Liver (tissue), 9 donors: ENCODE measurements around the gene TNFAIP3. TPM values are rescaled to one million over a fixed set of nuclear protein-coding genes. Genes with fewer than 3 reads are reported as not detected.

Experiments
- DNase-seq: peaks from one replicate; pipeline ENCODE4 v3.0.0-alpha.2; 2017; ENCODE audit warnings: low spot score
- H3K27ac ChIP-seq, 2 donors: one replicate each; pipeline ENCODE4 v1.7.0; 2013; ENCODE audit warnings: inconsistent platforms in 2 of 2, low read length in 2 of 2, control low read depth in 1 of 2, low read depth in 1 of 2, mild to moderate bottlenecking in 1 of 2
- H3K27me3 ChIP-seq, 4 donors: one replicate each; pipeline versions ENCODE4 v1.6.1 to v1.7.0; 2013; ENCODE audit warnings: low read length in 3 of 4, inconsistent platforms in 1 of 4, mild to moderate bottlenecking in 1 of 4, moderate library complexity in 1 of 4; ENCODE audit not compliant: control insufficient read depth in 4 of 4, insufficient read depth in 4 of 4
- H3K36me3 ChIP-seq, 4 donors: one replicate each; pipeline versions ENCODE4 v1.6.1 to v1.7.0; 2013; ENCODE audit warnings: low read length in 3 of 4, mild to moderate bottlenecking in 3 of 4, low read depth in 1 of 4, moderate library complexity in 1 of 4; ENCODE audit not compliant: control insufficient read depth in 4 of 4, insufficient read depth in 3 of 4
- H3K4me1 ChIP-seq, 4 donors: one replicate each; pipeline versions ENCODE4 v1.6.1 to v1.7.0; 2013; ENCODE audit warnings: low read length in 3 of 4, mild to moderate bottlenecking in 3 of 4, moderate library complexity in 1 of 4; ENCODE audit not compliant: control insufficient read depth in 4 of 4, insufficient read depth in 4 of 4
- H3K4me3 ChIP-seq, 3 donors: one replicate each; pipeline versions ENCODE4 v1.6.1 to v1.7.0; 2013; ENCODE audit warnings: low read length in 3 of 3, control low read depth in 1 of 3, low read depth in 1 of 3, mild to moderate bottlenecking in 1 of 3
- H3K9ac ChIP-seq, 2 donors: one replicate each; pipeline ENCODE4 v1.7.0; 2013; ENCODE audit warnings: low read length in 2 of 2, mild to moderate bottlenecking in 2 of 2, moderate library complexity in 2 of 2, control low read depth in 1 of 2, low read depth in 1 of 2
- H3K9me3 ChIP-seq, 4 donors: one replicate each; pipeline versions ENCODE4 v1.6.1 to v1.7.0; 2013; ENCODE audit warnings: low read length in 3 of 4; ENCODE audit not compliant: control insufficient read depth in 4 of 4
- EGR1 ChIP-seq, 2 donors: IDR thresholded peaks; 2 replicates each; pipeline ENCODE4 v1.6.1; 2016 to 2018; ENCODE audit warnings: antibody characterized with exemption in 2 of 2, low read depth in 2 of 2
- FOXA1 ChIP-seq: IDR thresholded peaks from 2 replicates; pipeline ENCODE4 v1.6.1; 2016; ENCODE audit warnings: antibody characterized with exemption
- FOXA2 ChIP-seq: IDR thresholded peaks from 2 replicates; pipeline ENCODE4 v1.6.1; 2016; ENCODE audit warnings: antibody characterized with exemption
- HNF4A ChIP-seq, 2 donors: conservative IDR thresholded peaks; 2 replicates each; pipeline ENCODE4 v1.6.1; 2016; ENCODE audit warnings: antibody characterized with exemption in 2 of 2, mild to moderate bottlenecking in 2 of 2
- HNF4G ChIP-seq: IDR thresholded peaks from 2 replicates; pipeline ENCODE4 v1.6.1; 2016; ENCODE audit warnings: antibody characterized with exemption
- JUND ChIP-seq, 2 donors: IDR thresholded peaks; 2 replicates each; pipeline ENCODE4 v1.6.1; 2016; ENCODE audit warnings: antibody characterized with exemption in 2 of 2
- SP1 ChIP-seq: IDR thresholded peaks from 2 replicates; pipeline ENCODE4 v1.6.1; 2018; ENCODE audit warnings: antibody characterized with exemption, mild to moderate bottlenecking
- TAF1 ChIP-seq: conservative IDR thresholded peaks from 2 replicates; pipeline ENCODE4 v1.6.1; 2016; ENCODE audit warnings: antibody characterized with exemption, mild to moderate bottlenecking
- YY1 ChIP-seq: IDR thresholded peaks from 2 replicates; pipeline ENCODE4 v1.6.1; 2016; ENCODE audit warnings: antibody characterized with exemption, mild to moderate bottlenecking
- WGBS: extraction: QIAGEN DNeasy Blood & Tissue Kit; methylation state at CpG from one replicate; pipeline ENCODE4 v1.1.7; 2013; 5-methylcytosine and 5-hydroxymethylcytosine counted together
- polyA plus RNA-seq, 2 donors: library from polyadenylated mRNA; stranded (reverse) in 1 of 2; unstranded in 1 of 2; fragments of 200-250 nt in 1 of 2; fragments of >200 nt in 1 of 2; fragmentation: Nextera tagmentation in 1 of 2; extraction: Ambion mirVana in 1 of 2; gene quantifications; one replicate each; pipeline versions ENCODE4 v1.2.1 to v1.2.3, GENCODE V29; 2013 to 2015
- total RNA-seq, 2 donors: library from RNA; depleted of rRNA; stranded (reverse); fragments of >200 nt; gene quantifications; one replicate each; pipeline ENCODE4 v1.2.3, GENCODE V29; 2014
- TF ChIP-seq, protein P1 (sequence below): IDR thresholded peaks from 2 replicates; pipeline ENCODE4 v1.6.1; 2016; ENCODE audit warnings: antibody characterized with exemption, mild to moderate bottlenecking
- TF ChIP-seq, protein P2 (sequence below): IDR thresholded peaks from 2 replicates; pipeline ENCODE4 v1.6.1; 2016; ENCODE audit warnings: antibody characterized with exemption
- TF ChIP-seq, protein P3 (sequence below): IDR thresholded peaks from 2 replicates; pipeline ENCODE4 v1.6.1; 2016; ENCODE audit warnings: antibody characterized with exemption
- donor health status: healthy.
- donor health status: healthy.
- donor health status: healthy.
- donor health status: healthy.
- donor health status: healthy.

The TNFAIP3 gene
- total and polyA plus RNA-seq, 4 donors, result 4.5 to 8.0 (median 6.7) TPM

DNA sequence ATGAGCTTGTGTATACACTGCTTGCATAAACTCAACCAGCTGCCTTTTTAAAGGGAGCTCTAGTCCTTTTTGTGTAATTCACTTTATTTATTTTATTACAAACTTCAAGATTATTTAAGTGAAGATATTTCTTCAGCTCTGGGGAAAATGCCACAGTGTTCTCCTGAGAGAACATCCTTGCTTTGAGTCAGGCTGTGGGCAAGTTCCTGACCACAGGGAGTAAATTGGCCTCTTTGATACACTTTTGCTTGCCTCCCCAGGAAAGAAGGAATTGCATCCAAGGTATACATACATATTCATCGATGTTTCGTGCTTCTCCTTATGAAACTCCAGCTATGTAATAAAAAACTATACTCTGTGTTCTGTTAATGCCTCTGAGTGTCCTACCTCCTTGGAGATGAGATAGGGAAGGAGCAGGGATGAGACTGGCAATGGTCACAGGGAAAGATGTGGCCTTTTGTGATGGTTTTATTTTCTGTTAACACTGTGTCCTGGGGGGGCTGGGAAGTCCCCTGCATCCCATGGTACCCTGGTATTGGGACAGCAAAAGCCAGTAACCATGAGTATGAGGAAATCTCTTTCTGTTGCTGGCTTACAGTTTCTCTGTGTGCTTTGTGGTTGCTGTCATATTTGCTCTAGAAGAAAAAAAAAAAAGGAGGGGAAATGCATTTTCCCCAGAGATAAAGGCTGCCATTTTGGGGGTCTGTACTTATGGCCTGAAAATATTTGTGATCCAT lies 15.3 kb downstream of the TNFAIP3 start:
- 91% methylated on average over 2 of the region's 2 CpGs for WGBS
- DNase-seq, result no peak
- TF ChIP-seq SP1, result no peak
- TF ChIP-seq FOXA2, result no peak
- TF ChIP-seq, protein P1, sequence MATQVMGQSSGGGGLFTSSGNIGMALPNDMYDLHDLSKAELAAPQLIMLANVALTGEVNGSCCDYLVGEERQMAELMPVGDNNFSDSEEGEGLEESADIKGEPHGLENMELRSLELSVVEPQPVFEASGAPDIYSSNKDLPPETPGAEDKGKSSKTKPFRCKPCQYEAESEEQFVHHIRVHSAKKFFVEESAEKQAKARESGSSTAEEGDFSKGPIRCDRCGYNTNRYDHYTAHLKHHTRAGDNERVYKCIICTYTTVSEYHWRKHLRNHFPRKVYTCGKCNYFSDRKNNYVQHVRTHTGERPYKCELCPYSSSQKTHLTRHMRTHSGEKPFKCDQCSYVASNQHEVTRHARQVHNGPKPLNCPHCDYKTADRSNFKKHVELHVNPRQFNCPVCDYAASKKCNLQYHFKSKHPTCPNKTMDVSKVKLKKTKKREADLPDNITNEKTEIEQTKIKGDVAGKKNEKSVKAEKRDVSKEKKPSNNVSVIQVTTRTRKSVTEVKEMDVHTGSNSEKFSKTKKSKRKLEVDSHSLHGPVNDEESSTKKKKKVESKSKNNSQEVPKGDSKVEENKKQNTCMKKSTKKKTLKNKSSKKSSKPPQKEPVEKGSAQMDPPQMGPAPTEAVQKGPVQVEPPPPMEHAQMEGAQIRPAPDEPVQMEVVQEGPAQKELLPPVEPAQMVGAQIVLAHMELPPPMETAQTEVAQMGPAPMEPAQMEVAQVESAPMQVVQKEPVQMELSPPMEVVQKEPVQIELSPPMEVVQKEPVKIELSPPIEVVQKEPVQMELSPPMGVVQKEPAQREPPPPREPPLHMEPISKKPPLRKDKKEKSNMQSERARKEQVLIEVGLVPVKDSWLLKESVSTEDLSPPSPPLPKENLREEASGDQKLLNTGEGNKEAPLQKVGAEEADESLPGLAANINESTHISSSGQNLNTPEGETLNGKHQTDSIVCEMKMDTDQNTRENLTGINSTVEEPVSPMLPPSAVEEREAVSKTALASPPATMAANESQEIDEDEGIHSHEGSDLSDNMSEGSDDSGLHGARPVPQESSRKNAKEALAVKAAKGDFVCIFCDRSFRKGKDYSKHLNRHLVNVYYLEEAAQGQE, result no peak
- TF ChIP-seq EGR1 (IDR thresholded peaks at IDR 0.05; ENCODE audit: low read depth in 2 of 2), result no peak
- no peak for TF ChIP-seq JUND (IDR thresholded peaks at IDR 0.05)
- TF ChIP-seq, protein P2, sequence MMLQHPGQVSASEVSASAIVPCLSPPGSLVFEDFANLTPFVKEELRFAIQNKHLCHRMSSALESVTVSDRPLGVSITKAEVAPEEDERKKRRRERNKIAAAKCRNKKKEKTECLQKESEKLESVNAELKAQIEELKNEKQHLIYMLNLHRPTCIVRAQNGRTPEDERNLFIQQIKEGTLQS, result no peak
- TF ChIP-seq FOXA1, result no peak
- no peak for TF ChIP-seq HNF4A (conservative IDR thresholded peaks at IDR 0.05)
- TF ChIP-seq TAF1, result no peak
- TF ChIP-seq HNF4G, result no peak
- H3K9ac ChIP-seq, result no peak overlapping the region
- H3K9me3 ChIP-seq, result no peaks in the 10 kb centered on the region
- no peak overlapping the region for H3K4me3 ChIP-seq
- H3K4me1 ChIP-seq, result no peaks in the 10 kb centered on the region
- H3K36me3 ChIP-seq, result peaks cover 19 to 57% (median 47%) of the 10 kb centered on the region in 4 donors
- H3K27ac ChIP-seq, result no peak overlapping the region
- H3K27me3 ChIP-seq, result no peaks in the 10 kb centered on the region

DNA sequence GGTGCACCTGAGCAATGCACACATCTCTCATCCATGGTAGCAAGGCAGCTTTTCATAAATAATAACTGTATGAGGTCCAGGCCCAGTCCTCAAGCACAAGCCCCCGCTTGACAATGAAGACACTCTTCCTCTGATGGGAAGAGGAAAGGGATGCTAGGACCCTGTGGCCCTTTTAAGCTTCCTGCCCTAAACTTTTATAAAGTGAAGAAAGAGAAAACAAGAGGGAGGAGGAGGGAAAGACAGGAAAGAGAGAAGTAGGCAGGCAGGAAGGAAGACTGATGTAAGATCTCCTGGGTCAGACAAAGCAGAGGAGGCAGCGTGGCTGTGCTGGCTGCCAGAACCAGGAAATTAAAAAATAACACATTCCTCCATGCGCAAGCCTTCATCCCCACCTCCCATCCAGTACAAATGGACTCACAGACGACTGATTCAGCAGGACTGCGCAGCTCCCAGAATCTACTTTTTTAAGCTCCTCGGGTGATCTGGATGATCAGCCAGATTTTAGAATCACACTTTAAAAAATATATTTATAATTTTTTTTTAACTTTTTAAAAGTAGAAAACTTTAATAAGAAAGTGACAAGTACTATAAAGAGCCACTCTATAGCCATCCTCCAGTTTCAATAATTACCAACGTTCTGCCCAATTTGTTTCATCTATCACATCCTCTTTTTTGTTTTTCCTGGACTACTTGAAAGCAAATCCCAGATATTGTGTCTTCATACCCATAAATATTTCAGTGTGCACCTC lies 16.5 kb downstream of the TNFAIP3 start:
- DNase-seq, result no peak
- WGBS, result 73% methylated on average over 7 of the region's 7 CpGs
- no peak overlapping the region for H3K4me3 ChIP-seq
- H3K36me3 ChIP-seq, result peaks cover 12 to 45% (median 35%) of the 10 kb centered on the region in 4 donors
- TF ChIP-seq, protein P3, sequence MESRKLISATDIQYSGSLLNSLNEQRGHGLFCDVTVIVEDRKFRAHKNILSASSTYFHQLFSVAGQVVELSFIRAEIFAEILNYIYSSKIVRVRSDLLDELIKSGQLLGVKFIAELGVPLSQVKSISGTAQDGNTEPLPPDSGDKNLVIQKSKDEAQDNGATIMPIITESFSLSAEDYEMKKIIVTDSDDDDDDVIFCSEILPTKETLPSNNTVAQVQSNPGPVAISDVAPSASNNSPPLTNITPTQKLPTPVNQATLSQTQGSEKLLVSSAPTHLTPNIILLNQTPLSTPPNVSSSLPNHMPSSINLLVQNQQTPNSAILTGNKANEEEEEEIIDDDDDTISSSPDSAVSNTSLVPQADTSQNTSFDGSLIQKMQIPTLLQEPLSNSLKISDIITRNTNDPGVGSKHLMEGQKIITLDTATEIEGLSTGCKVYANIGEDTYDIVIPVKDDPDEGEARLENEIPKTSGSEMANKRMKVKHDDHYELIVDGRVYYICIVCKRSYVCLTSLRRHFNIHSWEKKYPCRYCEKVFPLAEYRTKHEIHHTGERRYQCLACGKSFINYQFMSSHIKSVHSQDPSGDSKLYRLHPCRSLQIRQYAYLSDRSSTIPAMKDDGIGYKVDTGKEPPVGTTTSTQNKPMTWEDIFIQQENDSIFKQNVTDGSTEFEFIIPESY, result no peak
- TF ChIP-seq SP1 (no peak), YY1 (no peak)
- no peaks in the 10 kb centered on the region for H3K9me3 ChIP-seq
- H3K4me1 ChIP-seq, result no peaks in the 10 kb centered on the region
- peak overlapping the region in 1 of 2 donors; percentile 18 for H3K27ac ChIP-seq
- no peaks in the 10 kb centered on the region for H3K27me3 ChIP-seq
- no peak overlapping the region for H3K9ac ChIP-seq
